Osteoblast (primary cell): ENCODE measurements around the gene LDHA. TPM values are rescaled to one million over a fixed set of nuclear protein-coding genes. Genes with fewer than 3 reads are reported as not detected.
A peak's percentile ranks its signal among the peaks of the same experiment; 100 is the strongest.

ENCODE experiments used
- DNase-seq: peaks from one replicate; pipeline ENCODE4 v3.0.0; 2011; ENCODE audit warnings: low spot score, mixed read lengths; ENCODE audit not compliant: insufficient read length; ENCODE audit errors: missing footprints
- H2AFZ ChIP-seq: 2 replicates; pipeline ENCODE4 v1.6.0; 2011; ENCODE audit warnings: mild to moderate bottlenecking, low read length
- H3K27ac ChIP-seq: 2 replicates; pipeline ENCODE4 v1.5.1; 2011; ENCODE audit warnings: mild to moderate bottlenecking, low read depth, low read length, moderate library complexity
- H3K27me3 ChIP-seq: 2 replicates; pipeline ENCODE4 v1.6.0; 2012; ENCODE audit warnings: mild to moderate bottlenecking, control low read depth, inconsistent platforms, low read length, moderate library complexity; ENCODE audit not compliant: insufficient read depth
- H3K36me3 ChIP-seq: 2 replicates; pipeline ENCODE4 v1.5.1; 2011; ENCODE audit warnings: mild to moderate bottlenecking, low read length, control low read depth, moderate library complexity; ENCODE audit not compliant: insufficient read depth
- H3K4me1 ChIP-seq: 2 replicates; pipeline ENCODE4 v1.5.1; 2011; ENCODE audit warnings: mild to moderate bottlenecking, low read length, control low read depth, moderate library complexity; ENCODE audit not compliant: insufficient read depth
- H3K4me2 ChIP-seq: 2 replicates; pipeline ENCODE4 v1.6.0; 2011; ENCODE audit warnings: mild to moderate bottlenecking, low read length; ENCODE audit not compliant: insufficient read depth
- H3K4me3 ChIP-seq: fragments of 200-600 bp; sonication (generic); 3 replicates; pipeline ENCODE4 v1.5.1; 2012; ENCODE audit warnings: mild to moderate bottlenecking, low read length, inconsistent platforms; ENCODE audit not compliant: insufficient read depth
- H3K79me2 ChIP-seq: 2 replicates; pipeline ENCODE4 v1.6.0; 2012; ENCODE audit warnings: mild to moderate bottlenecking, low read length, control low read depth, inconsistent platforms; ENCODE audit not compliant: insufficient read depth
- H3K9me3 ChIP-seq: 2 replicates; pipeline ENCODE4 v1.5.1; 2011; ENCODE audit warnings: low read depth, low read length, control low read depth
- H4K20me1 ChIP-seq: 2 replicates; pipeline ENCODE4 v1.6.0; 2012; ENCODE audit warnings: mild to moderate bottlenecking, low read length, control low read depth; ENCODE audit not compliant: insufficient read depth
- CTCF ChIP-seq: IDR thresholded peaks from 2 replicates; pipeline ENCODE4 v1.5.1; 2011; ENCODE audit warnings: mild to moderate bottlenecking, low read depth, low read length, moderate library complexity; ENCODE audit errors: extremely low read depth
- total RNA-seq: library from RNA; depleted of rRNA; stranded (reverse); fragments of >200 nt; gene quantifications from 2 replicates; pipeline ENCODE4 v1.2.3, GENCODE V29; 2012

The LDHA gene
- total RNA-seq, 1 donor: 798 TPM

DNA sequence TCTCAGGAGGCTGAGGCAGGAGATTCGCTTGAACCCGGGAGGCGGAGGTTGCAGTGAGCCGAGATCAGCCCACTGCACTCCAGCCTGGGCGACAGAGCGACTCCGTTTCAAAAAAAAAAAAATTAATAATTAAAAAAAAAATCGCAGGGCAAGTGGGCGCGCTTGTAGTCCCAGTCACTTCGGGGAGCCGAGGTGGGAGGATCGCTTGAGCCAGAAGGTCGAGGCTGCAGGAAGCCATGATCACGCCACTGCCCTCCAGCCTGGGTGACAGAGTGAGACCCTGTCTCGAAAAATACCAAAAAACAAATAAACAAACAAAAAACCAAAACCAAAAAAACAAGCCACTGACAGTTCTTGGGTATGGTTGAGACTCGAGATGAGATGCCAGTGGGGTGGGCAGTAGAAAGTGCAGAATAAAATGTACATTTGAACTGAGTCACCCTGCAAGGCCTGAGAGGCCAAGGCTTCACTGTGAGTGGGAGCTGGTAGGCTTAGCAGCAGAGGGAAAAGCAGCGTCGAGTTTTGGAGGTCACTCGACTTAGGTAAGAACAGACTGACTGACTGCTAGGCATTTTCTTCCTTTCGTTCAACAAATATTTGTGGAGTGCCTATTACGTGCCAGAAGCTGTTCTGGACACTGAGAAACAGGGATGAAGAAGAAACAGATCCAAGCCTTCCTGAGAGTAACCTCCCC lies 635 bp upstream of the LDHA start:
- Histone ChIP-seq H4K20me1 (peaks cover 37% of the 10 kb centered on the region), H3K27me3 (no peaks in the 10 kb centered on the region), H3K4me1 (peaks cover 20% of the 10 kb centered on the region), H3K4me2 (peak overlapping the region; percentile 83), H3K4me3 (peak overlapping the region; percentile 98), H3K79me2 (peaks cover 41% of the 10 kb centered on the region), H3K9me3 (no peaks in the 10 kb centered on the region), H3K27ac (peak overlapping the region; percentile 96), H2AFZ (peak overlapping the region; percentile 90), H3K36me3 (peaks cover 24% of the 10 kb centered on the region)
- DNase-seq: peak; percentile 61
- TF ChIP-seq CTCF: no peak

DNA sequence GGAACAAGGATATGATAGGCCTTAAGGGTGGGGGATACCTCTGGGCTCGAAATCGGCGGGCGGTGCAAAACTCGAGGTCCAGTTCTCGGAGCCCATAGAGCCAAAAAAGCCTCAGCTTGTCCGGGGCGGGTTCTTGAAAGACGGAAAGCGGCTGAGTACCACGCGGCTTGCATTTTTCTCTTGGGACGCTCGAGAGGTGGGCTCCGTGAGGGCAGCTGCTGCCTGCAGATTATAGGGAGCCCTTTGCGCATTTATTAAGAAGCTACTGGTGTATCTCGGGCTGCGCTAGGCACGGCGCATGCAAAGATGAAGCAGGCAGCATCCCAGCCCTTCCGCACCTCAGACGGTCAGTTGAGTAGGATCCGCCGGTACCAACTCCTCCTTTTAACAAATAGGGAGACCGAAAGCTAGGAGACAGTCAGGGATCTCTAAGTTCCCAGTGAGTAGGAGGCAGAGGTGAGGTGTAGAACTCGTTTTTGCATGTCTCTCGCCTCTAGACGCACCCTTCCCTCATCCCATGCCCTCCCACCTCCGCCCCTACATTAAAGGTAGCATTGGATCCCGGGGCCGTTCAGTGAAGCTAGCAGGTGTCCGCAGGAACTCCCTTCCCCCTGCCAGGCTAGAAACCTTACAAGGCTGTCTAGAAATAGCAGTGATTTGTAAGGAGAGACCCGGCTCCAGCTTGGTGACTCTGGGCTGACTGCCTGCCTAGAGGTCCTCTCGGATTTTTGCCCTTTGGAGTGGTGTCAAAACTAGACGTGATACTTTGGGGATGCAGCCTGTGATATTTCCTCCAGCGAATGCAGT lies 768 bp downstream of the LDHA start:
- Histone ChIP-seq H3K9me3 (no peaks in the 10 kb centered on the region), H3K36me3 (peaks cover 38% of the 10 kb centered on the region), H3K4me3 (peak overlapping the region; percentile 98), H3K4me2 (peak overlapping the region; percentile 93), H3K27ac (peak overlapping the region; percentile 96), H2AFZ (no peak overlapping the region), H3K79me2 (peaks cover 55% of the 10 kb centered on the region), H3K27me3 (no peaks in the 10 kb centered on the region), H4K20me1 (peaks cover 51% of the 10 kb centered on the region), H3K4me1 (peaks cover 20% of the 10 kb centered on the region)
- TF ChIP-seq CTCF: no peak
- DNase-seq: peak; percentile 53

- Histone ChIP-seq H2AFZ (no peak overlapping the region), H3K36me3 (peaks cover 45% of the 10 kb centered on the region), H4K20me1 (peaks cover 57% of the 10 kb centered on the region), H3K4me1 (peaks cover 20% of the 10 kb centered on the region), H3K9me3 (no peaks in the 10 kb centered on the region), H3K27me3 (no peaks in the 10 kb centered on the region), H3K27ac (peak overlapping the region; percentile 96), H3K4me2 (peak overlapping the region; percentile 93), H3K79me2 (peaks cover 62% of the 10 kb centered on the region), H3K4me3 (peak overlapping the region; percentile 98)
- no peak for TF ChIP-seq CTCF
- peak; percentile 97 for DNase-seq
Observed at GRCh38 chr11:18395735-18396504, 1.6 kb downstream of the LDHA start.
